Osteocyte (in vitro differentiated cells): Measurements from ENCODE around the gene FAAP20. TPM values are rescaled to one million over a fixed set of nuclear protein-coding genes. Genes with fewer than 3 reads are reported as not detected.

Experiments used
- DNase-seq: peaks from one replicate; pipeline ENCODE4 v3.0.0; 2021; ENCODE audit warnings: mixed read lengths; ENCODE audit not compliant: unreplicated experiment; ENCODE audit errors: extremely low spot score
- H3K27ac Mint-ChIP-seq: one replicate; pipeline ENCODE4 v1.8.0; 2021; ENCODE audit warnings: mild to moderate bottlenecking, mixed read lengths; ENCODE audit not compliant: unreplicated experiment
- H3K27me3 Mint-ChIP-seq: one replicate; pipeline ENCODE4 v1.8.0; 2021; ENCODE audit warnings: mixed read lengths; ENCODE audit not compliant: unreplicated experiment
- H3K36me3 Mint-ChIP-seq: one replicate; pipeline ENCODE4 v1.8.0; 2021; ENCODE audit warnings: mixed read lengths; ENCODE audit not compliant: unreplicated experiment
- H3K4me1 Mint-ChIP-seq: one replicate; pipeline ENCODE4 v1.8.0; 2021; ENCODE audit warnings: mixed read lengths; ENCODE audit not compliant: unreplicated experiment
- H3K4me3 Mint-ChIP-seq: one replicate; pipeline ENCODE4 v1.8.0; 2021; ENCODE audit warnings: mild to moderate bottlenecking, moderate library complexity, mixed read lengths; ENCODE audit not compliant: unreplicated experiment
- H3K9me3 Mint-ChIP-seq: one replicate; pipeline ENCODE4 v1.8.0; 2021; ENCODE audit warnings: mixed read lengths; ENCODE audit not compliant: unreplicated experiment
- total RNA-seq: library from RNA; stranded (reverse); gene quantifications from 2 replicates; pipeline ENCODE4 v1.2.1, GENCODE V29; 2021
- TF ChIP-seq, protein P1 (sequence below): fragments of 200-600 bp; sonication (generic); IDR thresholded peaks from 2 replicates; pipeline ENCODE4 v1.5.0; 2021; ENCODE audit warnings: antibody characterized with exemption, mild to moderate bottlenecking, moderate library complexity

FAAP20 gene
- total RNA-seq, 1 donor from 2014 or later: 90.4 TPM

DNA sequence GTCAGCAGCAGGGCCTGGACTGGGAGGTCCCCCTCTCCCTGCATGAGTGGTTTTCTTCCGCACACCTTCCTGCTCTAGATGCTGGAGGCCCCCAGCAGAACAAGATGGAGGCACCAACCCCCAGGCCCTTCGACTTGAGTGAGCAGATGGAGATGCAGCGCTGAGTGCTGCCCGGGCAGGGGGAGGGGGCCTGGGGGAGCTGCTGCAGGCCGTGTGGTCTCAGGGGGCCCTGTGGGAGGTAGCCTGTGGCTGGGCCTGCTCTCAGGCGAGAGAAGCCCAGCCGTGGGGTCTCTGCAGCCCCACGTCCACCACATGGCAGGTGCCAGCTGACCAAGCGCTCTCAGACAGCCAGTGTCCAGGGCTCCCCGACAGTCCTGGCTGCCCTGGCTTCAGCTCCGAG, 1.2 kb upstream of the FAAP20 start:
- peaks cover 21% of the 10 kb centered on the region for H3K4me1 Mint-ChIP-seq
- H3K4me3 Mint-ChIP-seq: no peak overlapping the region
- H3K27ac Mint-ChIP-seq: no peak overlapping the region
- TF ChIP-seq, protein P1, sequence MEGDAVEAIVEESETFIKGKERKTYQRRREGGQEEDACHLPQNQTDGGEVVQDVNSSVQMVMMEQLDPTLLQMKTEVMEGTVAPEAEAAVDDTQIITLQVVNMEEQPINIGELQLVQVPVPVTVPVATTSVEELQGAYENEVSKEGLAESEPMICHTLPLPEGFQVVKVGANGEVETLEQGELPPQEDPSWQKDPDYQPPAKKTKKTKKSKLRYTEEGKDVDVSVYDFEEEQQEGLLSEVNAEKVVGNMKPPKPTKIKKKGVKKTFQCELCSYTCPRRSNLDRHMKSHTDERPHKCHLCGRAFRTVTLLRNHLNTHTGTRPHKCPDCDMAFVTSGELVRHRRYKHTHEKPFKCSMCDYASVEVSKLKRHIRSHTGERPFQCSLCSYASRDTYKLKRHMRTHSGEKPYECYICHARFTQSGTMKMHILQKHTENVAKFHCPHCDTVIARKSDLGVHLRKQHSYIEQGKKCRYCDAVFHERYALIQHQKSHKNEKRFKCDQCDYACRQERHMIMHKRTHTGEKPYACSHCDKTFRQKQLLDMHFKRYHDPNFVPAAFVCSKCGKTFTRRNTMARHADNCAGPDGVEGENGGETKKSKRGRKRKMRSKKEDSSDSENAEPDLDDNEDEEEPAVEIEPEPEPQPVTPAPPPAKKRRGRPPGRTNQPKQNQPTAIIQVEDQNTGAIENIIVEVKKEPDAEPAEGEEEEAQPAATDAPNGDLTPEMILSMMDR: no peak
- no peaks in the 10 kb centered on the region for H3K36me3 Mint-ChIP-seq
- H3K9me3 Mint-ChIP-seq: no peaks in the 10 kb centered on the region
- DNase-seq: no peak
- H3K27me3 Mint-ChIP-seq: no peaks in the 10 kb centered on the region

DNA sequence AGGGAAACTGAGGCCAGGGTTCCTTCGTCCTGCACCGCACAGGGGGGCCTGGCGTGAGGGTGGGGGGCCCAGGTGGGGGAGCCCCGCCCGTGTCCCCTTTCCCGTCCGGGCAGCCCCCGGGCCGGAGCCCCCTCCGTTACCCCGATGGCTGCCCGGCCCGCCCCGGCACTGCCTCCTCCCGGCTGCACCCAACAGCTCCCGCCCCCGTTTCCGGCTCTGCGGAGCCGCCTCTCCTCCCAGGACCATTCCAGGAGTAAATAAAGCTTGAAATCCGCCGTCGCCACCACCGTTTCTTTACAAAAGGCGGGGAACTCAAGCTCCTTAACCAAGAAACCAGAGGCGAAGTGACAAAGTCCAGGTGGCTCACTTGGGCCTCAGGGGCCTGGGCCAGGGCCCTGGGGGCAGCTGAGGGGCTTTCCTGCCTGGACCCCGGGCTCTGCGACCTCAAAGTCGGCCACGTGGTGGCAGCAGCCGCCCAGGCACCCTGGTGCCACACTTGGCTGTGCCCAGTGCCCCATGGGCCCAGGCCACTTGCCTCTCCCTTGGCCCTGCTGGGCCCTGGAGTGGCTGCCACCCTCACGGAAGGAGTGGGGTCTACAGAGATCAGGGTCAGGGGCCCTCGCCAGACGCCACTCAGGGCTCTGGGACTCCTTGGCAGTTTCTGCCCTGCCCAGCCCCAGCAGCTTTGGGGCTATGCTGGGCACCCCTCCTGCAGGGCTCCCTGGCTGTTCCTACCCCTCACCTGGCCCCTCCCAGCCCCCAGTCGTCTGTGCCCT, 514 bp upstream of the FAAP20 start:
- Mint-ChIP-seq H3K27me3 (no peaks in the 10 kb centered on the region), H3K36me3 (no peaks in the 10 kb centered on the region), H3K27ac (peak overlapping the region; percentile 94), H3K9me3 (no peaks in the 10 kb centered on the region), H3K4me3 (peak overlapping the region; percentile 80), H3K4me1 (peaks cover 25% of the 10 kb centered on the region)
- TF ChIP-seq, protein P1: peak; percentile 96
- peak; percentile 96 for DNase-seq

DNA sequence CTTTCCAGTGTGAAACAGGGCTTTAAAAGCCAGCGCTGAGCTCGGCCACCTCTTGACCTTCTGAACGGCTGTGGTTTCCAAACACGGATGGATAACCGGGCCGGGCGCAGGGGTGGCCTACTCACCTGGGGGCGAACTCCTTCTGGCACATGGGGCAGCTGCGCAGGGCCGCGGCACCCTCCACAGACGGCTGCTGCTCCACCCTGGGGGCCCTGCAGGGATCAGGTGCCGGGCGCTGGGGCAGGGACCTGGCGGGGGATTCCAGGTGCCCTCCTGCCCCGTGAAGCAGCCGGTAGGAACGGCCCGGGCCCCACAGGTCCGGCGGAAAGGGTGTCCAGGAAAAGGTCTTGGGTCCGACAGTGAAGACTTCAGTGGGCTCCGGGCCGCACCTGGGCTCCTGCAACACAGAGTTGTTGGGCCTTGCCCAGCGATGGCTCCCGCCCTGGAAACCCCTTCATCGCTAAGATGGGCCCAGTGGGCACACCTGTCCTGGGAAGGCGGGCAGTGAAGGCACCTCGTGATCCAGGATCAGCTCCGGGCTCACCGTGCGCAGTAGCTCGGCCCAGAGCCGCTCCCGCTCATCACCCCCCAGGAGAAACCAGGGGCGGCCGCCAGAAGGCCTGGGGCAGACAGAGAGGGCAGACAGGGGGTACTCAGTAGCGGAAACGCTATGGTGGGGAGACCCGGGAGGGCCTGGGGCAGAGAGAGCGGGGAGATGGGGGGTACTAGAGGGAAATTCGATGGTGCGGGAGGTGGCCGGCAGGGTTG, 874 bp downstream of the FAAP20 start:
- H3K4me1 Mint-ChIP-seq: peaks cover 24% of the 10 kb centered on the region
- DNase-seq: no peak
- H3K27ac Mint-ChIP-seq: peak overlapping the region; percentile 65
- H3K27me3 Mint-ChIP-seq: no peaks in the 10 kb centered on the region
- TF ChIP-seq, protein P1: no peak
- peak overlapping the region; percentile 67 for H3K4me3 Mint-ChIP-seq
- peaks cover 2% of the 10 kb centered on the region for H3K36me3 Mint-ChIP-seq
- H3K9me3 Mint-ChIP-seq: no peaks in the 10 kb centered on the region

DNA sequence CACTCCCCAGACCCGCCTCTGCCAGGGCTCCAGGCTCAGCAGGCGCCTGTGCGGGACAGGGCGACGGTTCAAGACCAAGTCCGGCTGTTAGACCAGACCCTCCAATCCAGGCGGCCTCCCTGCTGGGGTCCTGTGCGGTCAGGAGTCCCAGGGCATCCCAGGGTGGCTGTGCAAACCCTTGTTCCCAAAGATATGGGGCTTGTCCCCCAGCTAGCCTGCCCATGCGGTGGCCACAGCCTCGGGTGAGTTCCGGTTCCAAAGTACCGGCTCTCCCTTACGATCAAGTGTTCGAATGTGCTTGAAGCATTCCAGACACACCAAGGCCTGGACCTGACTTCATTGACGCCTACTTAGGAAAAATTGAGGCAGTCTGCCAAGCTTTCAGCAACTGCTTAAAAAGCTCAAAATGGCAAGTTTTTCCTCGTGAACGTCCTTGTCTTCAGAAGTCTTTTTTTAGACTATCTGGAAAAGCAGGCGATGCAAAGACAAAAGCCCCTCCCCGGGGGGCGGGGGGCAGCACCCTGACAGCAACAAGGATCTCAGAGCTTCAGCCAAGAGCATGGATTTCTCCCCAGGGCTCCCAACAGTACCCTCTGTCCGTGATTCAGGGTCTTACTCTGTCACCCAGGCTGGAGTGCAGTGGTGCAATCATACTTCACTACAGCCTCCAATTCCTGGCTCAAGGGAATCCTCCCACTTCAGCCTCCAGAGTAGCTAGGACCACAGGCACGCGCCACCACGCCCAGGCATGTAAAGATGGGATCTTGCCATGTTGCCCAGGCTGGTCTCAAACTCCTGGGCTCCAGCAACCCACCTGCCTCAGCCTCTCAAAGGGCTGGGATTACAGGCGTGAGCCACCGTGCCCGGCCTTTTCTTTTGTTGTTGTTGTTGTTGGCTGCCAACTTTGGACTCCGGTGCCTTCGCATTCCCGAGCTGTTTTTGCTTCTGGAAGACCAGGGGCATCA, 2.3 kb downstream of the FAAP20 start:
- Mint-ChIP-seq H3K9me3 (no peaks in the 10 kb centered on the region), H3K27me3 (no peaks in the 10 kb centered on the region), H3K4me3 (no peak overlapping the region), H3K4me1 (peaks cover 24% of the 10 kb centered on the region), H3K36me3 (peaks cover 2% of the 10 kb centered on the region), H3K27ac (peak overlapping the region; percentile 54)
- TF ChIP-seq, protein P1: no peak
- DNase-seq: no peak
